ENCODE results near the gene TBC1D17. TPM values are rescaled to one million over a fixed set of nuclear protein-coding genes. Genes with fewer than 3 reads are reported as not detected.

Gene TBC1D17
- total and polyA plus RNA-seq, 2 of the 13 experiments (the other 11 are each of a cell fraction or from before 2014, with no cell fraction given) = 9.7 to 16.9 TPM

GRCh38 chr19:49876422-49877019, 981 bp upstream of the TBC1D17 start (continued):
- TF ChIP-seq ZNF780A (CRISPR knock-in tag; IDR thresholded peaks at IDR 0.05) (no peak), NRL (CRISPR knock-in tag; IDR thresholded peaks at IDR 0.05; ENCODE audit: borderline replicate concordance) (0 out of 2 replicates have a peak, but pooled peaks have one; percentile 43), ZBTB1 (CRISPR knock-in tag; IDR thresholded peaks at IDR 0.05; ENCODE audit: borderline replicate concordance) (no peak), FLYWCH1 (CRISPR knock-in tag; IDR thresholded peaks at IDR 0.05) (no peak), ZNF800 (CRISPR knock-in tag; IDR thresholded peaks at IDR 0.05) (0 out of 2 replicates have a peak, but pooled peaks have one; percentile 9), KMT2B (CRISPR knock-in tag; IDR thresholded peaks at IDR 0.05) (no peak), NFATC3 (CRISPR knock-in tag; IDR thresholded peaks at IDR 0.05) (no peak; the same call in 1 of the 2 replicates), THRA (CRISPR knock-in tag; IDR thresholded peaks at IDR 0.05; ENCODE audit: borderline replicate concordance) (no peak), CEBPZ (IDR thresholded peaks at IDR 0.05; ENCODE audit: low read length) (no peak), MXD1 (CRISPR knock-in tag; IDR thresholded peaks at IDR 0.05) (peak; percentile 56; the same call in 1 of the 2 replicates), ZNF878 (CRISPR knock-in tag; IDR thresholded peaks at IDR 0.05) (no peak), ZFP1 (CRISPR knock-in tag; IDR thresholded peaks at IDR 0.05) (no peak), WIZ (CRISPR knock-in tag; IDR thresholded peaks at IDR 0.05) (no peak), HDAC1 (CRISPR knock-in tag; IDR thresholded peaks at IDR 0.05) (no peak), ERF (CRISPR knock-in tag; IDR thresholded peaks at IDR 0.05) (no peak), ZNF883 (CRISPR knock-in tag; IDR thresholded peaks at IDR 0.05; ENCODE audit: not compliant biosample characterization) (peak; percentile 43), NFE2L2 (IDR thresholded peaks at IDR 0.05; ENCODE audit: low read length) (no peak), ZNF354B (CRISPR knock-in tag; IDR thresholded peaks at IDR 0.05) (no peak), ZBTB34 (CRISPR knock-in tag; IDR thresholded peaks at IDR 0.05) (peak; percentile 37; the same call in 1 of the 2 replicates), ZC3H4 (CRISPR knock-in tag; IDR thresholded peaks at IDR 0.05; ENCODE audit: borderline replicate concordance) (no peak), GABPA (IDR thresholded peaks at IDR 0.05; ENCODE audit: low read depth, low read length) (peak; percentile 77), GABPA (CRISPR knock-in tag; IDR thresholded peaks at IDR 0.05; ENCODE audit: low read depth) (peak; percentile 85), ZNF274 (CRISPR knock-in tag; IDR thresholded peaks at IDR 0.05) (no peak), HMG20A (CRISPR knock-in tag; IDR thresholded peaks at IDR 0.05; ENCODE audit: borderline replicate concordance) (no peak)
